Hepatocyte (in vitro differentiated cells): ENCODE results near the gene ADAMTS2.

Experiments
- CTCF ChIP-seq: fragments of 200-600 bp; sonication (generic); IDR thresholded peaks from 2 replicates; pipeline ENCODE4 v1.5.1; 2016; ENCODE audit warnings: antibody characterized with exemption, mild to moderate bottlenecking; ENCODE audit not compliant: poor library complexity
- EZH2phosphoT487 ChIP-seq: fragments of 200-600 bp; sonication (generic); IDR thresholded peaks from one replicate; pipeline ENCODE4 v1.6.1; 2018; ENCODE audit warnings: antibody characterized with exemption, mild to moderate bottlenecking, low read depth, moderate library complexity; ENCODE audit not compliant: unreplicated experiment, severe bottlenecking

- TF ChIP-seq CTCF (no peak), EZH2phosphoT487 (no peak)
These were observed 35.9 kb downstream of the ADAMTS2 start for GRCh38 chr5:179309383-179309670.
